Measurements from ENCODE around the gene CD40LG. TPM values are rescaled to one million over a fixed set of nuclear protein-coding genes. Genes with fewer than 3 reads are reported as not detected.

Gene CD40LG
- total RNA-seq, 1 experiment from 2014 or later, result not detected

GRCh38 chrX:136662976-136663375, 15.0 kb downstream of the CD40LG start:
- Histone ChIP-seq H3K4me1 (ENCODE audit: insufficient read depth, low read length) (no peaks in the 10 kb centered on the region), H3K18ac (ENCODE audit: insufficient read length, low read depth, low read length) (no peak overlapping the region), H2BK12ac (ENCODE audit: insufficient read length, low read depth, low read length) (no peak overlapping the region), H3K9ac (ENCODE audit: extremely low read depth, insufficient read length, low read length) (no peak overlapping the region), H2AFZ (ENCODE audit: low read length) (no peak overlapping the region), H3K27ac (ENCODE audit: insufficient read length, low read depth, low read length) (no peak overlapping the region), H4K20me1 (ENCODE audit: control insufficient read depth, insufficient read depth, insufficient read length) (no peaks in the 10 kb centered on the region), H4K5ac (ENCODE audit: insufficient read length, low read depth, low read length) (no peak overlapping the region), H3K56ac (ENCODE audit: insufficient read length, low read depth, low read length) (no peak overlapping the region), H3T11ph (ENCODE audit: low read length) (no peak overlapping the region), H3K27me3 (ENCODE audit: insufficient read depth, low read length) (no peaks in the 10 kb centered on the region), H2BK20ac (ENCODE audit: low read depth, low read length, poor library complexity, severe bottlenecking) (no peak overlapping the region), H2BK5ac (ENCODE audit: insufficient read length, low read length) (no peak overlapping the region), H2BK15ac (ENCODE audit: low read depth, low read length) (no peak overlapping the region), H3K14ac (ENCODE audit: insufficient read depth, low read length) (no peak overlapping the region), H3K23me2 (ENCODE audit: insufficient read length, low read depth, low read length, poor library complexity, severe bottlenecking) (no peaks in the 10 kb centered on the region), H3K4me2 (ENCODE audit: insufficient read depth, insufficient read length, low read length) (no peak overlapping the region), H3K23ac (ENCODE audit: insufficient read length, low read depth, low read length) (no peak overlapping the region), H4K91ac (ENCODE audit: insufficient read length, low read depth, low read length) (no peak overlapping the region), H3K9me3 (ENCODE audit: control insufficient read depth, low read depth, low read length) (peaks cover 58% of the 10 kb centered on the region), H2BK120ac (ENCODE audit: low read depth, low read length, poor library complexity, severe bottlenecking) (no peak overlapping the region), H4K8ac (replicated peaks; ENCODE audit: insufficient read length, low read depth, low read length) (no peak overlapping the region), H3K4ac (ENCODE audit: low read depth, low read length) (no peak overlapping the region), H3K79me2 (ENCODE audit: insufficient read depth, low read length) (no peaks in the 10 kb centered on the region), H2AK5ac (ENCODE audit: insufficient read length, low read length) (no peak overlapping the region), H3K79me1 (ENCODE audit: insufficient read depth, low read depth, low read length, poor library complexity, severe bottlenecking) (no peaks in the 10 kb centered on the region)
- Mint-ChIP-seq H3K4me1 (no peaks in the 10 kb centered on the region), H3K9me3 (peaks cover 56 to 59% of the 10 kb centered on the region in 2 experiments), H3K27me3 (ENCODE audit: low read depth) (peaks cover 3% of the 10 kb centered on the region; the same call in 1 of the 2 replicates), H3K27ac (no peak overlapping the region), H3K36me3 (ENCODE audit: insufficient read depth in 1 of 3, low read depth in 3 of 3) (peaks cover 0 to 9% (median 3%) of the 10 kb centered on the region in 3 experiments; a peak in 5 of 7 replicates), H3K4me3 (no peak overlapping the region)
- TF ChIP-seq, protein P1, sequence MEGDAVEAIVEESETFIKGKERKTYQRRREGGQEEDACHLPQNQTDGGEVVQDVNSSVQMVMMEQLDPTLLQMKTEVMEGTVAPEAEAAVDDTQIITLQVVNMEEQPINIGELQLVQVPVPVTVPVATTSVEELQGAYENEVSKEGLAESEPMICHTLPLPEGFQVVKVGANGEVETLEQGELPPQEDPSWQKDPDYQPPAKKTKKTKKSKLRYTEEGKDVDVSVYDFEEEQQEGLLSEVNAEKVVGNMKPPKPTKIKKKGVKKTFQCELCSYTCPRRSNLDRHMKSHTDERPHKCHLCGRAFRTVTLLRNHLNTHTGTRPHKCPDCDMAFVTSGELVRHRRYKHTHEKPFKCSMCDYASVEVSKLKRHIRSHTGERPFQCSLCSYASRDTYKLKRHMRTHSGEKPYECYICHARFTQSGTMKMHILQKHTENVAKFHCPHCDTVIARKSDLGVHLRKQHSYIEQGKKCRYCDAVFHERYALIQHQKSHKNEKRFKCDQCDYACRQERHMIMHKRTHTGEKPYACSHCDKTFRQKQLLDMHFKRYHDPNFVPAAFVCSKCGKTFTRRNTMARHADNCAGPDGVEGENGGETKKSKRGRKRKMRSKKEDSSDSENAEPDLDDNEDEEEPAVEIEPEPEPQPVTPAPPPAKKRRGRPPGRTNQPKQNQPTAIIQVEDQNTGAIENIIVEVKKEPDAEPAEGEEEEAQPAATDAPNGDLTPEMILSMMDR (conservative IDR thresholded peaks at IDR 0.05), result no peak
- no CpG with 5 or more reads among the region's 1 CpG for WGBS (ENCODE audit: extremely low coverage, insufficient read length, low lambda C conversion rate)
- no peak for DNase-seq

All from H9 (cell line).